NK-92 (cell line): ENCODE data around the gene NUDCD3.
"Not testable (repeated sequence)": the region's sequence is repeated elsewhere in the genome, so short reads cannot be mapped to it uniquely, and the experiment has no call there.

ENCODE experiments used
- DNase-seq: peaks from one replicate; lab custom pipeline; 2025; ENCODE audit not compliant: unreplicated experiment; lab: John Stamatoyannopoulos, UW

NUDCD3 gene

GRCh38 chr7:44449584-44449928, 40.9 kb downstream of the NUDCD3 start:
- no peak for DNase-seq

GRCh38 chr7:44448922-44449583, 41.4 kb downstream of the NUDCD3 start:
- no peak for DNase-seq

- DNase-seq = no peak
Measured at GRCh38 chr7:44447874-44448425, 42.5 kb downstream of the NUDCD3 start.

GRCh38 chr7:44445986-44446671, 44.3 kb downstream of the NUDCD3 start:
- no peak for DNase-seq

- no peak for DNase-seq
Measured at GRCh38 chr7:44441079-44441478, 49.4 kb downstream of the NUDCD3 start.

- DNase-seq = no peak
Measured at GRCh38 chr7:44440577-44441078, 49.8 kb downstream of the NUDCD3 start.

- DNase-seq = no peak
Measured at GRCh38 chr7:44439926-44440325, 50.5 kb downstream of the NUDCD3 start.

GRCh38 chr7:44438816-44439215, 51.6 kb downstream of the NUDCD3 start:
- DNase-seq = no peak

GRCh38 chr7:44434201-44434600, 56.3 kb downstream of the NUDCD3 start:
- DNase-seq = no peak

- DNase-seq = no peak
Measured at GRCh38 chr7:44433255-44434022, 57.0 kb downstream of the NUDCD3 start.

GRCh38 chr7:44432381-44432977, 58.0 kb downstream of the NUDCD3 start:
- DNase-seq = no peak

- no peak for DNase-seq
Measured at GRCh38 chr7:44431091-44431608, 59.3 kb downstream of the NUDCD3 start.

GRCh38 chr7:44430054-44430453, 60.4 kb downstream of the NUDCD3 start:
- no peak for DNase-seq

GRCh38 chr7:44424762-44425161, 65.7 kb downstream of the NUDCD3 start:
- not testable (repeated sequence) for DNase-seq

- DNase-seq = no peak
Measured at GRCh38 chr7:44416941-44417340, 73.5 kb downstream of the NUDCD3 start.

GRCh38 chr7:44415510-44415909, 74.9 kb downstream of the NUDCD3 start:
- no peak for DNase-seq

GRCh38 chr7:44415047-44415446, 75.4 kb downstream of the NUDCD3 start:
- DNase-seq = no peak

- no peak for DNase-seq
Measured at GRCh38 chr7:44411306-44411705, 79.2 kb downstream of the NUDCD3 start.

- no peak for DNase-seq
Measured at GRCh38 chr7:44408596-44408995, 81.9 kb downstream of the NUDCD3 start.

GRCh38 chr7:44403775-44404174, 86.7 kb downstream of the NUDCD3 start:
- no peak for DNase-seq

- DNase-seq = no peak
Measured at GRCh38 chr7:44403176-44403759, 87.2 kb downstream of the NUDCD3 start.
